K562 (cell line): ENCODE results near the gene CCNYL1. TPM values are rescaled to one million over a fixed set of nuclear protein-coding genes. Genes with fewer than 3 reads are reported as not detected.

Source experiments
- ATAC-seq: fragments of 200-7000 bp; cut with Tn5 transposase; 3 replicates; pipeline ENCODE4 v1.9.1; 2020; ENCODE audit warnings: moderate library complexity
- Bru-seq: library from RNA; stranded (reverse); fragments of 400-500 nt; gene quantifications from one replicate; lab custom pipeline; 2021; lab: Mats Ljungman, UMichigan
- BruChase-seq, 2 experiments: library from RNA; stranded (reverse); fragments of 400-500 nt; gene quantifications; one replicate each; lab custom pipeline; 2021; lab: Mats Ljungman, UMichigan
- BruUV-seq: library from RNA; stranded (reverse); fragments of 400-500 nt; replicated peaks from 2 replicates; lab custom pipeline; 2021; lab: Mats Ljungman, UMichigan
- CTCF ChIA-PET: fragments of 300-600 bp; formaldehyde crosslinking; extraction: SDS; loops from one replicate; lab custom pipeline; 2021; ENCODE audit warnings: low intra/inter-chr PET ratio; lab: Yijun Ruan, JAX
- POLR2A ChIA-PET: fragments of 300-600, 350-650 bp; sonication (Branson Sonifier 250); formaldehyde crosslinking; extraction: SDS; loops from one replicate; lab custom pipeline; 2021; ENCODE audit warnings: antibody characterized with exemption, inconsistent platforms; lab: Yijun Ruan, JAX
- DNase-seq, 4 experiments: peaks; one replicate each; pipeline versions ENCODE4 v3.0.0 to v3.0.0-alpha.2; 2011 to 2018; ENCODE audit warnings: low spot score in 3 of 4, mixed read lengths in 3 of 4; ENCODE audit errors: extremely low read depth in 1 of 4
- FAIRE-seq: peaks from 2 replicates; lab custom pipeline; 2011; peaks lifted over from hg19 to GRCh38; lab: Jason Lieb, UNC
- H2AFZ ChIP-seq: 2 replicates; pipeline ENCODE4 v1.6.0; 2011; ENCODE audit warnings: low read depth, low read length, control low read depth, inconsistent platforms
- H3K27ac ChIP-seq: fragments of 200-600 bp; 3 replicates; pipeline ENCODE4 v1.8.0; 2011; ENCODE audit warnings: low read depth, mild to moderate bottlenecking, control low read depth, inconsistent platforms, low read length, moderate library complexity, mixed read lengths; ENCODE audit errors: extremely low read depth
- H3K27me3 ChIP-seq, 2 experiments: fragments of 300-600 bp in 1 of 2; 2 replicates in 1 of 2; 3 replicates in 1 of 2; pipeline versions ENCODE4 v1.6.0 to v1.8.0; 2011; ENCODE audit warnings: inconsistent platforms in 2 of 2, low read length in 2 of 2, mild to moderate bottlenecking in 1 of 2, mixed read lengths in 1 of 2, moderate library complexity in 1 of 2; ENCODE audit not compliant: control insufficient read depth in 2 of 2, insufficient read depth in 2 of 2
- H3K36me3 ChIP-seq: fragments of 300-600 bp; 3 replicates; pipeline ENCODE4 v1.8.0; 2011; ENCODE audit warnings: mild to moderate bottlenecking, low read length, inconsistent platforms; ENCODE audit not compliant: control insufficient read depth, insufficient read depth
- H3K4me1 ChIP-seq, 2 experiments: fragments of 200-600 bp in 1 of 2; replicated peaks in 1 of 2; 2 replicates in 1 of 2; 3 replicates in 1 of 2; pipeline versions ENCODE4 v1.5.1 to v1.8.0; 2011; ENCODE audit warnings: inconsistent platforms in 2 of 2, low read length in 2 of 2, mild to moderate bottlenecking in 1 of 2, mixed read lengths in 1 of 2, moderate library complexity in 1 of 2; ENCODE audit not compliant: control insufficient read depth in 2 of 2, insufficient read depth in 2 of 2
- H3K4me2 ChIP-seq: 2 replicates; pipeline ENCODE4 v1.6.1; 2011; ENCODE audit warnings: low read length, control low read depth, inconsistent platforms, mixed read lengths; ENCODE audit not compliant: insufficient read depth
- H3K4me3 ChIP-seq: fragments of 200-600 bp; sonication (generic), shearing (Covaris generic); 2 replicates; pipeline ENCODE4 v1.5.1; 2016; ENCODE audit warnings: control low read depth, inconsistent platforms
- H3K79me2 ChIP-seq: fragments of 200-600 bp; 3 replicates; pipeline ENCODE4 v1.8.0; 2011; ENCODE audit warnings: low read length, inconsistent platforms; ENCODE audit not compliant: control insufficient read depth, insufficient read depth
- H3K9ac ChIP-seq, 2 experiments: 2 replicates each; pipeline versions ENCODE4 v1.6.0 to v1.6.1; 2011; ENCODE audit warnings: low read depth in 2 of 2, low read length in 2 of 2, control low read depth in 1 of 2, inconsistent platforms in 1 of 2, mild to moderate bottlenecking in 1 of 2, mixed read lengths in 1 of 2; ENCODE audit not compliant: insufficient read depth in 1 of 2
- H3K9me1 ChIP-seq: one replicate; pipeline ENCODE4 v1.6.0; 2011; ENCODE audit warnings: inconsistent platforms, mild to moderate bottlenecking, low read length, moderate library complexity; ENCODE audit not compliant: control insufficient read depth, insufficient read depth
- H3K9me3 ChIP-seq: replicated peaks from 2 replicates; pipeline ENCODE4 v1.5.1; 2011; ENCODE audit warnings: low read depth, low read length, inconsistent platforms; ENCODE audit not compliant: control insufficient read depth, insufficient read depth
- H4K20me1 ChIP-seq: replicated peaks from 2 replicates; pipeline ENCODE4 v1.6.1; 2011; ENCODE audit warnings: low read length, inconsistent platforms, mixed read lengths; ENCODE audit not compliant: control insufficient read depth, insufficient read depth
- E2F8 ChIP-seq: fragments of 450-650 bp; IDR thresholded peaks from 2 replicates; pipeline ENCODE4 v1.7.1; 2018; ENCODE audit warnings: mild to moderate bottlenecking, low read depth; ENCODE audit not compliant: partially characterized antibody
- FOXK2 ChIP-seq, 2 experiments: fragments of 450-650 bp; IDR thresholded peaks in 1 of 2; conservative IDR thresholded peaks in 1 of 2; 2 replicates each; pipeline ENCODE4 v1.6.1; 2016; ENCODE audit warnings: low read depth in 2 of 2, mild to moderate bottlenecking in 1 of 2
- GABPB1 ChIP-seq: sonication (generic); formaldehyde crosslinking; IDR thresholded peaks from 2 replicates; pipeline ENCODE4 v1.8.0; 2022; ENCODE audit warnings: mild to moderate bottlenecking, missing genetic modification reagents
- HMBOX1 ChIP-seq: sonication (generic); IDR thresholded peaks from 2 replicates; pipeline ENCODE4 v1.6.1; 2016
- RNF219 ChIP-seq: fragments of 250-450 bp; sonication (Bioruptor Pico); IDR thresholded peaks from 2 replicates; pipeline ENCODE4 v1.5.0; 2022; ENCODE audit warnings: mild to moderate bottlenecking
- TOE1 ChIP-seq, 2 experiments: fragments of 450-650 bp in 1 of 2; sonication (generic) in 1 of 2; formaldehyde crosslinking in 1 of 2; IDR thresholded peaks; 2 replicates each; pipeline versions ENCODE4 v1.7.1 to v1.8.0; 2016 to 2022; ENCODE audit warnings: borderline replicate concordance in 2 of 2, mild to moderate bottlenecking in 2 of 2, antibody characterized with exemption in 1 of 2, inconsistent platforms in 1 of 2, low read depth in 1 of 2, missing genetic modification reagents in 1 of 2, moderate library complexity in 1 of 2
- YBX1 ChIP-seq: fragments of 450-650 bp; IDR thresholded peaks from 2 replicates; pipeline ENCODE4 v1.7.1; 2016; ENCODE audit warnings: mild to moderate bottlenecking
- WGBS: fragments of 100-300 bp; shearing (Covaris generic); methylation state at CpG from one replicate; pipeline ENCODE4 v1.1.6; 2016; ENCODE audit warnings: low coverage, mixed read lengths; ENCODE audit not compliant: insufficient coverage; ENCODE audit errors: missing lambda C conversion rate; 5-methylcytosine and 5-hydroxymethylcytosine counted together
- in situ Hi-C: fragments of 300-500 bp; cut with MboI; formaldehyde crosslinking; loops from 4 replicates; pipeline ENCODE4 v1.15.0; 2018; ENCODE audit warnings: inconsistent platforms, mixed read lengths
- intact Hi-C: fragments of 100-400 bp; cut with micrococcal nuclease; formaldehyde crosslinking; loops from 2 replicates; pipeline ENCODE4 v1.14.2; 2022
- long read RNA-seq, 3 experiments: library from polyadenylated mRNA in 2 of 3; library from RNA in 1 of 3; unstranded in 2 of 3; stranded (forward) in 1 of 3; transcript quantifications; one replicate each; pipeline ENCODE4 v2.0.0, GENCODE V29; 2019 to 2022
- polyA minus RNA-seq, 3 experiments: library from RNA; depleted of rRNA, polyadenylated mRNA; stranded (reverse); fragments of >200 nt; gene quantifications; 2 replicates each; pipeline ENCODE4 v1.2.3, GENCODE V29; 2011
- polyA plus RNA-seq, 8 experiments: library from polyadenylated mRNA; depleted of rRNA in 4 of 8; stranded (reverse) in 5 of 8; unstranded in 3 of 8; fragments of >200 nt; fragmentation: Nextera tagmentation in 2 of 8; fragmentation: Illumina TruSeq in 1 of 8; extraction: Ambion mirVana in 2 of 8; extraction: Trizol in 1 of 8; gene quantifications; 2 replicates each; pipeline versions ENCODE4 v1.2.1 to v1.2.3, GENCODE V29; 2011 to 2014; ENCODE audit warnings: inconsistent platforms in 1 of 8, missing spikeins in 1 of 8
- total RNA-seq, 7 experiments: library from RNA; depleted of rRNA in 6 of 7; stranded (reverse); fragments of >200 nt in 6 of 7; fragmentation: Illumina TruSeq in 2 of 7; extraction: Trizol in 2 of 7; gene quantifications; 2 replicates each; pipeline versions ENCODE4 v1.2.1 to v1.2.3, GENCODE V29; 2011 to 2021; ENCODE audit warnings: low replicate concordance in 1 of 7

The CCNYL1 gene
- total RNA-seq (2011; cell fraction: chromatin; rRNA removed; ENCODE audit: low replicate concordance): 3.1 and 7.4 TPM in 2 replicates
- total RNA-seq (2011; cell fraction: nucleolus; rRNA removed): 2.8 and 3.3 TPM in 2 replicates
- 5.4 and 9.6 TPM in 2 replicates for total RNA-seq (2011; cell fraction: nucleoplasm; rRNA removed)
- 2.1 and 3.3 TPM in 2 replicates for total RNA-seq (2014; rRNA removed)
- 3.7 and 4.4 TPM in 2 replicates for total RNA-seq (2014; rRNA removed; fragmentation: Illumina TruSeq; extraction: Trizol)
- 4.1 and 4.7 TPM in 2 replicates for total RNA-seq (2015; rRNA removed; fragmentation: Illumina TruSeq; extraction: Trizol)
- 4.5 and 6.0 TPM in 2 replicates for total RNA-seq (2021)
- 5.5 and 7.5 TPM in 2 replicates for polyA plus RNA-seq (2011; rRNA removed)
- 1.9 and 3.2 TPM in 2 replicates for polyA plus RNA-seq (2011; cell fraction: cytosol; rRNA removed)
- polyA plus RNA-seq (2011; cell fraction: nucleus; rRNA removed): 2.5 and 3.7 TPM in 2 replicates
- polyA plus RNA-seq (2012): 4.7 and 5.9 TPM in 2 replicates
- 6.7 and 7.1 TPM in 2 replicates for polyA plus RNA-seq (2014; fragmentation: Illumina TruSeq; extraction: Trizol)
- polyA plus RNA-seq (2014; fragmentation: Nextera tagmentation; extraction: Ambion mirVana): 1 to 10 TPM; 1.9 to 2.1 TPM
- polyA plus RNA-seq (2014; rRNA removed): 4.0 and 5.2 TPM in 2 replicates
- 6.5 and 11.2 TPM in 2 replicates for polyA minus RNA-seq (2011; rRNA and poly(A)+ RNA removed)
- 3.3 and 4.0 TPM in 2 replicates for polyA minus RNA-seq (2011; cell fraction: cytosol; rRNA and poly(A)+ RNA removed)
- 1.5 and 3.6 TPM in 2 replicates for polyA minus RNA-seq (2011; cell fraction: nucleus; rRNA and poly(A)+ RNA removed)
- Bru-seq, nascent RNA: percentile 59 among the genes with signal in this experiment
- BruChase-seq, experiment 1, labeled RNA remaining after a 2-hour chase: percentile 64 among the genes with signal in this experiment
- percentile 66 among the genes with signal in this experiment for BruChase-seq, experiment 2, labeled RNA remaining after a 6-hour chase
- long read RNA-seq, experiment 1, transcript CCNYL1-201 (10 exons, 3,767 nt): major isoform, 7 of 13 reads
- long read RNA-seq, experiment 1, partial matches to known transcripts: 1 of 13 reads
- long read RNA-seq, experiment 1, other reads (novel, unspliced or antisense): 4 of 13 reads
- long read RNA-seq, experiment 2, partial matches to known transcripts: 0 of 3 reads
- long read RNA-seq, experiment 2, other reads (novel, unspliced or antisense): 2 of 3 reads
- long read RNA-seq, experiment 3: 0 reads

GRCh38 chr2:207710814-207711740 lies at the start of gene CCNYL1:
Gene CCNYL1 (plus strand): TSS chr2:207711640. CDS start chr2:207711897, 257 bp downstream.
- H3K36me3 ChIP-seq: no peaks in the 10 kb centered on the region
- peak within 1 kb of the TSS; percentile 76 to 95 for H3K9ac ChIP-seq
- in situ Hi-C loops (no loop called here), intact Hi-C loops (loop anchor here (5.0 kb wide), 1 partner anchor 184 kb away; the partner anchor contains the start of gene CREB1)
- H3K27me3 ChIP-seq: no peaks in the 10 kb centered on the region
- peak within 1 kb of the TSS; percentile 88 for H3K4me2 ChIP-seq
- H3K4me1 ChIP-seq: peaks cover 9 to 15% of the 10 kb centered on the region in 2 experiments; a peak in 4 of 5 replicates
- FAIRE-seq (peak; percentile 95), ATAC-seq (peak; percentile 99), DNase-seq (peak; percentile 96 to 99 (median 98))
- H2AFZ ChIP-seq: peak within 1 kb of the TSS; percentile 83
- H3K27ac ChIP-seq: peak within 1 kb of the TSS; percentile 87
- H4K20me1 ChIP-seq: no peaks in the 10 kb centered on the region
- POLR2A ChIA-PET: interaction anchor here (0.7 to 1.0 kb wide), 5 partner anchors 10 to 85 kb away, joined by 4 to 5 read pairs (median 5); no protein-coding TSS in a partner anchor
- peaks cover 8% of the 10 kb centered on the region; the same call in 2 of the 3 replicates for H3K79me2 ChIP-seq
- WGBS: 2% methylated on average over 18 of the region's 60 CpGs
- CTCF ChIA-PET: no interaction called here
- H3K9me1 ChIP-seq: no peaks in the 10 kb centered on the region
- TSS peak; percentile 99 for BruUV-seq
- no peaks in the 10 kb centered on the region for H3K9me3 ChIP-seq
- peak within 1 kb of the TSS; percentile 69 for H3K4me3 ChIP-seq
- TF ChIP-seq FOXK2 (conservative IDR thresholded peaks at IDR 0.05 in 1 of 2, IDR thresholded peaks at IDR 0.05 in 1 of 2; ENCODE audit: low read depth in 2 of 2): peak in 1 of 2 experiments; percentile 77; a peak in 1 of 4 replicates
- TF ChIP-seq GABPB1 (CRISPR knock-in tag): peak; percentile 31; the same call in 1 of the 2 replicates
- TF ChIP-seq TOE1 (IDR thresholded peaks at IDR 0.05; ENCODE audit: borderline replicate concordance): peak; percentile 97
- TF ChIP-seq TOE1 (CRISPR knock-in tag; IDR thresholded peaks at IDR 0.05; ENCODE audit: borderline replicate concordance, low read depth): no peak
- no peak for TF ChIP-seq E2F8
- TF ChIP-seq HMBOX1: no peak
- no peak for TF ChIP-seq RNF219
- TF ChIP-seq YBX1: no peak
